Activated CD4-positive, alpha-beta T cell treated with anti-CD3 and anti-CD28 coated beads for 36 hours (primary cell): ENCODE results near the gene SEMA3G. TPM values are rescaled to one million over a fixed set of nuclear protein-coding genes. Genes with fewer than 3 reads are reported as not detected.

Source experiments
- ATAC-seq: fragments of 200-7000 bp; cut with Tn5 transposase; one replicate; pipeline ENCODE4 v1.10.0; 2021; ENCODE audit warnings: mild to moderate bottlenecking, moderate library complexity
- CTCF ChIA-PET: fragments of 350-600 bp; sonication (Branson Sonifier 250); formaldehyde crosslinking; loops from one replicate; lab custom pipeline; 2021; ENCODE audit warnings: antibody characterized with exemption; lab: Charles Lee
- POLR2A ChIA-PET: fragments of 350-600 bp; sonication (Branson Sonifier 250); formaldehyde crosslinking; loops from one replicate; lab custom pipeline; 2021; ENCODE audit warnings: antibody characterized with exemption, inconsistent platforms; lab: Charles Lee
- DNase-seq: peaks from one replicate; pipeline ENCODE4 v3.0.0-alpha.2; 2020
- H3K27ac Mint-ChIP-seq: one replicate; pipeline ENCODE4 v1.8.0; 2021; ENCODE audit warnings: mixed read lengths
- H3K27me3 Mint-ChIP-seq: one replicate; pipeline ENCODE4 v1.8.0; 2021; ENCODE audit warnings: mixed read lengths
- H3K36me3 Mint-ChIP-seq: one replicate; pipeline ENCODE4 v1.8.0; 2021; ENCODE audit warnings: low read depth, mixed read lengths
- H3K4me1 Mint-ChIP-seq: one replicate; pipeline ENCODE4 v1.8.0; 2021; ENCODE audit warnings: mixed read lengths
- H3K4me3 Mint-ChIP-seq: one replicate; pipeline ENCODE4 v1.8.0; 2021; ENCODE audit warnings: mild to moderate bottlenecking, moderate library complexity, mixed read lengths
- H3K9me3 Mint-ChIP-seq: one replicate; pipeline ENCODE4 v1.8.0; 2021; ENCODE audit warnings: low read depth, mixed read lengths
- intact Hi-C, 2 experiments: fragments of 100-400 bp; cut with DNase I in 1 of 2; cut with micrococcal nuclease in 1 of 2; formaldehyde crosslinking; loops; one replicate each; pipeline versions ENCODE4 v1.14.2 to v1.15.1; 2022 to 2024; cut with DNase I, micrococcal nuclease
- total RNA-seq, 2 experiments: library from RNA; stranded (reverse); gene quantifications; one replicate each; pipeline ENCODE4 v1.2.3, GENCODE V29; 2021

The SEMA3G gene
- total RNA-seq, 2 experiments from 2014 or later = not detected

- ChIA-PET POLR2A (no interaction called here), CTCF (interaction anchor here (0.6 kb wide), 1 partner anchor 250 kb away, joined by 3 read pairs; no protein-coding TSS in a partner anchor)
- Mint-ChIP-seq H3K4me3 (no peak overlapping the region), H3K27ac (no peak overlapping the region), H3K4me1 (no peaks in the 10 kb centered on the region), H3K9me3 (no peaks in the 10 kb centered on the region), H3K36me3 (peaks cover 23% of the 10 kb centered on the region), H3K27me3 (no peaks in the 10 kb centered on the region)
- intact Hi-C loops = no loop called here
- DNase-seq = no peak
- ATAC-seq = no peak
Observed at GRCh38 chr3:52487050-52487787, 42.3 kb upstream of the SEMA3G start.

- Mint-ChIP-seq H3K4me3 (no peak overlapping the region), H3K27ac (peak overlapping the region; percentile 19), H3K9me3 (no peaks in the 10 kb centered on the region), H3K4me1 (no peaks in the 10 kb centered on the region), H3K36me3 (peaks cover 23% of the 10 kb centered on the region), H3K27me3 (no peaks in the 10 kb centered on the region)
- ChIA-PET POLR2A (no interaction called here), CTCF (no interaction called here)
- ATAC-seq (no peak), DNase-seq (no peak)
- intact Hi-C loops = no loop called here
Observed at GRCh38 chr3:52484680-52485461, 40.0 kb upstream of the SEMA3G start.

GRCh38 chr3:52483577-52484381 is 38.9 kb upstream of the SEMA3G start:
- Mint-ChIP-seq H3K36me3 (peaks cover 25% of the 10 kb centered on the region), H3K9me3 (no peaks in the 10 kb centered on the region), H3K27me3 (no peaks in the 10 kb centered on the region), H3K27ac (peak overlapping the region; percentile 4), H3K4me1 (no peaks in the 10 kb centered on the region), H3K4me3 (no peak overlapping the region)
- intact Hi-C loops = no loop called here
- ATAC-seq (no peak), DNase-seq (no peak)
- CTCF ChIA-PET = no interaction called here
- POLR2A ChIA-PET = no interaction called here

GRCh38 chr3:52483081-52483480 is 38.2 kb upstream of the SEMA3G start:
- intact Hi-C loops = no loop called here
- H3K27me3 Mint-ChIP-seq = no peaks in the 10 kb centered on the region
- no peak overlapping the region for H3K27ac Mint-ChIP-seq
- H3K36me3 Mint-ChIP-seq = peaks cover 25% of the 10 kb centered on the region
- ATAC-seq (no peak), DNase-seq (no peak)
- H3K4me3 Mint-ChIP-seq = no peak overlapping the region
- CTCF ChIA-PET = interaction anchor here (1.0 to 1.3 kb wide), 2 partner anchors 11 to 71 kb away, joined by 3 read pairs; no protein-coding TSS in a partner anchor
- no peaks in the 10 kb centered on the region for H3K9me3 Mint-ChIP-seq
- POLR2A ChIA-PET = no interaction called here
- no peaks in the 10 kb centered on the region for H3K4me1 Mint-ChIP-seq

- no peaks in the 10 kb centered on the region for H3K27me3 Mint-ChIP-seq
- peaks cover 29% of the 10 kb centered on the region for H3K36me3 Mint-ChIP-seq
- no peak overlapping the region for H3K4me3 Mint-ChIP-seq
- ATAC-seq = no peak
- intact Hi-C loops = no loop called here
- H3K4me1 Mint-ChIP-seq = no peaks in the 10 kb centered on the region
- CTCF ChIA-PET = interaction anchor here (0.7 to 1.3 kb wide), 5 partner anchors 10 to 336 kb away, joined by 3 to 4 read pairs (median 3); no protein-coding TSS in a partner anchor
- POLR2A ChIA-PET = no interaction called here
- H3K27ac Mint-ChIP-seq = no peak overlapping the region
- no peaks in the 10 kb centered on the region for H3K9me3 Mint-ChIP-seq
- DNase-seq = peak; percentile 57
Observed at GRCh38 chr3:52481819-52482521, 37.1 kb upstream of the SEMA3G start.

GRCh38 chr3:52480768-52481715 is 36.1 kb upstream of the SEMA3G start:
- CTCF ChIA-PET = interaction anchor here (0.6 kb wide), 1 partner anchor 443 kb away, joined by 3 read pairs; no protein-coding TSS in a partner anchor
- Mint-ChIP-seq H3K4me3 (no peak overlapping the region), H3K27me3 (no peaks in the 10 kb centered on the region), H3K9me3 (no peaks in the 10 kb centered on the region), H3K27ac (no peak overlapping the region), H3K4me1 (no peaks in the 10 kb centered on the region), H3K36me3 (peaks cover 31% of the 10 kb centered on the region)
- DNase-seq (no peak), ATAC-seq (no peak)
- POLR2A ChIA-PET = interaction anchor here (0.6 kb wide), 1 partner anchor 292 kb away, joined by 3 read pairs; no protein-coding TSS in a partner anchor
- intact Hi-C loops = no loop called here

- Mint-ChIP-seq H3K9me3 (no peaks in the 10 kb centered on the region), H3K4me3 (no peak overlapping the region), H3K36me3 (peaks cover 34% of the 10 kb centered on the region), H3K27me3 (no peaks in the 10 kb centered on the region), H3K4me1 (no peaks in the 10 kb centered on the region), H3K27ac (no peak overlapping the region)
- ChIA-PET CTCF (interaction anchor here (0.6 kb wide), 1 partner anchor 442 kb away, joined by 3 read pairs; no protein-coding TSS in a partner anchor), POLR2A (interaction anchor here (0.6 kb wide), 2 partner anchors 31 to 293 kb away, joined by 3 to 6 read pairs; no protein-coding TSS in a partner anchor)
- DNase-seq = no peak
- intact Hi-C loops = no loop called here
- no peak for ATAC-seq
Observed at GRCh38 chr3:52479877-52480575, 35.1 kb upstream of the SEMA3G start.

- no peaks in the 10 kb centered on the region for H3K9me3 Mint-ChIP-seq
- POLR2A ChIA-PET = interaction anchor here (0.6 kb wide), 1 partner anchor 30 kb away, joined by 6 read pairs; no protein-coding TSS in a partner anchor
- intact Hi-C loops = no loop called here
- DNase-seq (no peak), ATAC-seq (no peak)
- CTCF ChIA-PET = no interaction called here
- H3K4me3 Mint-ChIP-seq = no peak overlapping the region
- H3K27ac Mint-ChIP-seq = no peak overlapping the region
- peaks cover 35% of the 10 kb centered on the region for H3K36me3 Mint-ChIP-seq
- no peaks in the 10 kb centered on the region for H3K4me1 Mint-ChIP-seq
- H3K27me3 Mint-ChIP-seq = no peaks in the 10 kb centered on the region
Observed at GRCh38 chr3:52479037-52479876, 34.4 kb upstream of the SEMA3G start.

GRCh38 chr3:52477796-52478095 is 32.8 kb upstream of the SEMA3G start:
- CTCF ChIA-PET = no interaction called here

More at GRCh38 chr3:52477796-52478095, 32.8 kb upstream of the SEMA3G start:
- ATAC-seq (no peak), DNase-seq (no peak)
- peaks cover 38% of the 10 kb centered on the region for H3K36me3 Mint-ChIP-seq
- no peaks in the 10 kb centered on the region for H3K4me1 Mint-ChIP-seq
- POLR2A ChIA-PET = no interaction called here
- H3K27me3 Mint-ChIP-seq = no peaks in the 10 kb centered on the region
- no peak overlapping the region for H3K27ac Mint-ChIP-seq
- no peak overlapping the region for H3K4me3 Mint-ChIP-seq
- intact Hi-C loops = no loop called here
- H3K9me3 Mint-ChIP-seq = no peaks in the 10 kb centered on the region
